Measurements from ENCODE around the gene THBS2.

THBS2 gene

DNA sequence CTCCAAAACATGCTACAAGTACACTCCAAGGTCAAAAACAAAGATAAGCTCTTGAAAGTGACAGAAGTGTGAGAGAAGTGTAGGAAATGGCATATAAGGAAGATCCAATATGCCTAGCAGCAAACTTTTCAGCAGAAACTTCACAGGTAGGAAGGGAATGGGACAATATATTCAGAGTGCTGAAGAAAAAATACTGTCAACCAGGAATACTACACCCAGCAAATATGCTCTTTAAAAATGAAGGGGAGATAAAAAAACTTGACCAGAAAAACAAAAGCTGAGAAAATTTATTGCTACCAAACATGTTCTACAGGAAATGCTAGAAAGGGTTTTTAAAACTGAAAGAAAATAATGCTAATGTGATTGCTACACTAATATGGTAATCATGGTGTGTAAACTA lies 46.2 kb downstream of the THBS2 start:
- Histone ChIP-seq H3K4me1 (ENCODE audit: low read length) (no peaks in the 10 kb centered on the region), H4K20me1 (ENCODE audit: insufficient read depth, low read length) (no peaks in the 10 kb centered on the region), H3K27ac (ENCODE audit: low read length) (no peak overlapping the region), H3K4me3 (ENCODE audit: low read length) (no peak overlapping the region), H3K9me3 (replicated peaks; ENCODE audit: insufficient read depth, low read length) (no peaks in the 10 kb centered on the region), H3K9me2 (replicated peaks; ENCODE audit: insufficient read depth, low read length) (no peaks in the 10 kb centered on the region), H3K36me3 (replicated peaks; ENCODE audit: insufficient read depth, low read length) (no peaks in the 10 kb centered on the region), H3K79me2 (ENCODE audit: low read length) (no peaks in the 10 kb centered on the region), H2AFZ (ENCODE audit: low read length) (no peak overlapping the region), H3K27me3 (replicated peaks; ENCODE audit: insufficient read depth, low read length) (no peaks in the 10 kb centered on the region), H3F3A (ENCODE audit: insufficient read depth, low read length) (no peaks in the 10 kb centered on the region), H3K4me2 (ENCODE audit: low read depth, low read length) (no peak overlapping the region), H3K9ac (ENCODE audit: low read length) (no peak overlapping the region)
- no peak for TF ChIP-seq EZH2phosphoT487 (IDR thresholded peaks at IDR 0.05; ENCODE audit: low read length)
- no peak for TF ChIP-seq EZH2 (optimal IDR thresholded peaks at IDR 0.05; ENCODE audit: low read depth, low read length)
- TF ChIP-seq CTCF (IDR thresholded peaks at IDR 0.05; ENCODE audit: low read length): no peak
- no peak for DNase-seq

DNA sequence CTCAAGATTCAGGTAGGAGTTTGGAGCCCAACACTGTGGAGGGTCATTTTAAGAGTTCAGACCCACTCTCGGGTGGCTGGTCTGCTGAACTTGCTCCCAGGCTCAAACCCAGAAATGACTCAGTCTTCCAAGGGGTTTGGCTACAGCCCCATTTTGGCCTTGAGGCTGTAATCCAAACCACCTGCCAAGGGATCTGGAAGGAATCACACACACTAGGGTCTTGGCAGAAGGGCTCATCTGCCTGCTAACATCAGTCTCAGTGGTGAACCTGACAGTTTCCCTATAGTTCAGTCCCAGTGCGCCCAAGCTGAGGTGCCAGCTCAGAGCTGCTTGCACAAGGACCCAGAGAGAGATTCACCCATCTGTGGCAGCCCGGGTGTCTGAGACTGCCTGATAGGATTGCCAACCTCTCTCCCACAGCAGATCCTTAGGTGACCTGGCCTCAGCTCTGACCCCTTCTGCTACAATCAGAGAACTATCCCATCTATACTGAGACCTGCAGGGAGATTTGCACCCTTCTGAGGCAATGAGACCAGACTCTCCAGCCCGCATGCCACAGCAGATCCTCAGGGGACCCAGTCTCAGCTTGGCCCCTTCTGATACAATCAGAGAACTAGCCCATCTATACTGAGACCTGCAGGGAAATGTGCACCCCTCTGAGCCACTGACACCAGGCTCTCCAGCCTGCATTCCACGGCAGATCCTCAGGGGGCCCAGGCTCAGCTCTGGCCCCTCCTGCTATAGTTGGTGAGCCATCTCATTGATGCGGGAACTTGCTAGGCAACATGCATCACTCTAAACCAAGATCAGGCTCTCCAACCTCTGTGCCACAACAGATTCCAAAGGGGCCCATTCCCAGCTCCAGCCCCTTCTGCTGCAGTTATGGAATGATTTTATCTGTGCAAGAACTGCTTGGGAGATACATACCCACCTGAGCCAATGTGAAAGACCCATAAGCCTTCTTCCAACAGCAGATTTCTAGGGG lies 48.2 kb downstream of the THBS2 start:
- Histone ChIP-seq H3K4me3 (ENCODE audit: low read length) (no peak overlapping the region), H4K20me1 (ENCODE audit: insufficient read depth, low read length) (no peaks in the 10 kb centered on the region)

DNA sequence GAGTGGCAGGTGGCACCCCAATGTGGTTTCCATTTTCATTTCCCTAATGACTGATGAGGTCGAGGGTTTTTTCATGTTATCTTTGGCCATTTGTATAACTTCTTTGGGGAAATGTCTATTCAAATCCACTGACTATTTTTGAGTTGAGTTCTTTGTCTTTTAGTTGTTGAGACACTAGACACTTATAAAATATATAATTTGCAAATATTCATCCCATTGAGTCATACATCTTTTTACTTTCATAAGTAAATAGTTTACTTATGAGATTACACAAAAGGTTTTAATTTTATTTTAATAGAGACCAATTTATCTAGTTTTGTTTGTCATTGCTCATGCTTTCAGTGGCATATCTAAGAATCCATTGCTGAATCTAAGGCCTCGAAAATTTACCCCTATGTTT lies 49.5 kb downstream of the THBS2 start:
- Histone ChIP-seq H4K20me1 (ENCODE audit: insufficient read depth, low read length) (no peaks in the 10 kb centered on the region), H3K36me3 (replicated peaks; ENCODE audit: insufficient read depth, low read length) (no peaks in the 10 kb centered on the region), H3K27me3 (replicated peaks; ENCODE audit: insufficient read depth, low read length) (no peaks in the 10 kb centered on the region), H3F3A (ENCODE audit: insufficient read depth, low read length) (no peaks in the 10 kb centered on the region), H3K27ac (ENCODE audit: low read length) (no peak overlapping the region), H3K9ac (ENCODE audit: low read length) (no peak overlapping the region), H3K9me3 (replicated peaks; ENCODE audit: insufficient read depth, low read length) (no peaks in the 10 kb centered on the region), H2AFZ (ENCODE audit: low read length) (no peak overlapping the region), H3K4me1 (ENCODE audit: low read length) (no peaks in the 10 kb centered on the region), H3K79me2 (ENCODE audit: low read length) (no peaks in the 10 kb centered on the region), H3K9me2 (replicated peaks; ENCODE audit: insufficient read depth, low read length) (no peaks in the 10 kb centered on the region), H3K4me2 (ENCODE audit: low read depth, low read length) (no peak overlapping the region), H3K4me3 (ENCODE audit: low read length) (no peak overlapping the region)
- no peak for TF ChIP-seq EZH2 (optimal IDR thresholded peaks at IDR 0.05; ENCODE audit: low read depth, low read length)
- no peak for TF ChIP-seq CTCF (IDR thresholded peaks at IDR 0.05; ENCODE audit: low read length)
- no peak for TF ChIP-seq EZH2phosphoT487 (IDR thresholded peaks at IDR 0.05; ENCODE audit: low read length)
- DNase-seq: no peak

More for the DNA sequence above, 48.2 kb downstream of the THBS2 start:
- Histone ChIP-seq H3F3A (ENCODE audit: insufficient read depth, low read length) (no peaks in the 10 kb centered on the region), H3K4me1 (ENCODE audit: low read length) (no peaks in the 10 kb centered on the region), H3K27ac (ENCODE audit: low read length) (no peak overlapping the region), H3K4me2 (ENCODE audit: low read depth, low read length) (no peak overlapping the region), H3K79me2 (ENCODE audit: low read length) (no peaks in the 10 kb centered on the region), H3K9ac (ENCODE audit: low read length) (no peak overlapping the region), H3K36me3 (replicated peaks; ENCODE audit: insufficient read depth, low read length) (no peaks in the 10 kb centered on the region), H3K9me3 (replicated peaks; ENCODE audit: insufficient read depth, low read length) (no peaks in the 10 kb centered on the region), H3K9me2 (replicated peaks; ENCODE audit: insufficient read depth, low read length) (no peaks in the 10 kb centered on the region), H3K27me3 (replicated peaks; ENCODE audit: insufficient read depth, low read length) (no peaks in the 10 kb centered on the region), H2AFZ (ENCODE audit: low read length) (no peak overlapping the region)
- no peak for TF ChIP-seq EZH2phosphoT487 (IDR thresholded peaks at IDR 0.05; ENCODE audit: low read length)
- TF ChIP-seq CTCF (IDR thresholded peaks at IDR 0.05; ENCODE audit: low read length): no peak
- TF ChIP-seq EZH2 (optimal IDR thresholded peaks at IDR 0.05; ENCODE audit: low read depth, low read length): no peak
- DNase-seq: no peak
